HG03039 (cell line): ENCODE measurements around the gene NPY2R.

Source experiments
- ATAC-seq: cut with Tn5 transposase; IDR thresholded peaks from one replicate; pipeline ENCODE4 v1.9.1; 2021; ENCODE audit warnings: mild to moderate bottlenecking, moderate library complexity; ENCODE audit not compliant: unreplicated experiment

Gene NPY2R, protein sequence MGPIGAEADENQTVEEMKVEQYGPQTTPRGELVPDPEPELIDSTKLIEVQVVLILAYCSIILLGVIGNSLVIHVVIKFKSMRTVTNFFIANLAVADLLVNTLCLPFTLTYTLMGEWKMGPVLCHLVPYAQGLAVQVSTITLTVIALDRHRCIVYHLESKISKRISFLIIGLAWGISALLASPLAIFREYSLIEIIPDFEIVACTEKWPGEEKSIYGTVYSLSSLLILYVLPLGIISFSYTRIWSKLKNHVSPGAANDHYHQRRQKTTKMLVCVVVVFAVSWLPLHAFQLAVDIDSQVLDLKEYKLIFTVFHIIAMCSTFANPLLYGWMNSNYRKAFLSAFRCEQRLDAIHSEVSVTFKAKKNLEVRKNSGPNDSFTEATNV

DNA sequence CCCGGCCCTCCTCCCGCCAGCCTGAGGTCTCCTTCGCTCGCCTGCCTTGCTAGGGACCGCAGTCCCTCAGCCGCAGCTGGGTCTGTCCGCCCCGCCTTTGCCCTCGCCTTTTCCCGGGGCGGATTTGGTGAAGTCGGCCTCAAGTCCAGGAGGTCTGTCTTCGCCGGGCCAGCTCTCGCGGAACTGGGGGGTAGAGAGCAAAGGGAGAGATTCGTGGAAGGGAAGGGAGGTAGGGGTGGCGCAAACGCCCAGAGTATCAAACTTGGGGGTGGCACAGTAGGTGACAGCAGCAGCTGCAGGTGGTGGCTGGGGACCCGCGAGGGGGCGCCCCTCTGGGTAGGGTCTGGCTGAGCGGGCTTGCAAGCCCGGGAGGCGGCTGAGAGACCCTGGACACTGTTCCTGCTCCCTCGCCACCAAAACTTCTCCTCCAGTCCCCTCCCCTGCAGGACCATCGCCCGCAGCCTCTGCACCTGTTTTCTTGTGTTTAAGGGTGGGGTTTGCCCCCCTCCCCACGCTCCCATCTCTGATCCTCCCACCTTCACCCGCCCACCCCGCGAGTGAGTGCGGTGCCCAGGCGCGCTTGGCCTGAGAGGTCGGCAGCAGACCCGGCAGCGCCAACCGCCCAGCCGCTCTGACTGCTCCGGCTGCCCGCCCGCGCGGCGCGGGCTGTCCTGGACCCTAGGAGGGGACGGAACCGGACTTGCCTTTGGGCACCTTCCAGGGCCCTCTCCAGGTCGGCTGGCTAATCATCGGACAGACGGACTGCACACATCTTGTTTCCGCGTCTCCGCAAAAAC is at the start of gene NPY2R:
TSS of gene NPY2R (plus strand) at position 379 of the 797 bp plus-strand sequence. CDS start 5,304 bp downstream, outside the sequence.
- no peak for ATAC-seq

DNA sequence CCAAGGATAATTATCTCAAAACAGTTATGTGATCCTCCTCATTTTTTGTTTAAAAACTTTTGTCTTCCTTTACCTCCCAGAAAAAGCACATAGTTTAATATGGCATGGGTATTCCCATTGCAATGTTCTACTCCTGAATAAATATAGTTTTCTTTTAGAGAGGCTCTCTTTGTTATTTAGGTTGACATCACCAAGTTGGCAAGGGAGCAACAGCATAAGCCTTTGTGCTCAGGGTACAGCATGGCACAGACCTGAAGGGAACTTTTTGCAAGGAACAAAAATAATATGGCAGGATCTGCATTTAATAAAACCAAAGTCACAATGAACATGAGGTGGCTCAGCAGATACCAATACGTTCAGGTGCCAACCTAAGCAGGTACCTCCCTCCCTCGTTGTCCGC is 47.1 kb upstream of the NPY2R start:
- no peak for ATAC-seq

DNA sequence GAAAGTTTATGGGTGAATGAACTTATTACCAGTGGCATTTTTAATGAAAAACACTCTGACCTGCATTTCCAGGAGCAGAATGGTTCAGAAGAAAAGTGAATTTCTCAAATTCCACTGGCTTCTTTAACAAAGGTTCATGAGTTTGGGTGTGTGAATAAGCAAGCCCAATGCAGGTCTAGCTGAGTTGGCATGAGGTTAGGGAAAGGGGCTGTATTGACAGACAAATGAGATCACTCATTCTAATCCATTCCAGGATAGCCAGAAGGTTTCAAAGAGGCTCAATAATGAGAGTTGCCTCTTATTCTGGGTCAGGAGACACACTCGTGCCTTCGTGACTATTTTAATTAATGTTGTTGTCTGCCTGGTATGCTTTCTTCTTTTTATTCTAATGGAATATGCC is 43.7 kb upstream of the NPY2R start:
- no peak for ATAC-seq

DNA sequence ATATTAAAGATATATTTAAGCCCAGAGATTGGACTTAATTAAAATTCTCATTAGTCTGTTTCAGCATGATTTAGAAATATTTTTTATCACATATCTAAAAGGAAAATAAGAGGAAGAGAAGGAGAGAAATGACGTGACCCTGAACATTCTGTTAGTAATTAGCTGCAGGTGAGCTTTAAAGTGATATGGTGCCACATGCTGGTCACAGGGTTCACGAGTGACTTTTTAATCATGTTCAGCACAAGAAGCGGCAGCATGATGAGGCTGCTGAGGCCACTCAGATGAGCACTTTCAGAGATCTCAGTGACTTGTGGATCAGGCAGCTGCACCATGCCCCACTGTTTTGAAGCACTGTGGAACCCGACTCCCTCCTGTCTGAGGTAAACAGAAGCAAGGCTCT is 37.9 kb upstream of the NPY2R start:
- no peak for ATAC-seq

DNA sequence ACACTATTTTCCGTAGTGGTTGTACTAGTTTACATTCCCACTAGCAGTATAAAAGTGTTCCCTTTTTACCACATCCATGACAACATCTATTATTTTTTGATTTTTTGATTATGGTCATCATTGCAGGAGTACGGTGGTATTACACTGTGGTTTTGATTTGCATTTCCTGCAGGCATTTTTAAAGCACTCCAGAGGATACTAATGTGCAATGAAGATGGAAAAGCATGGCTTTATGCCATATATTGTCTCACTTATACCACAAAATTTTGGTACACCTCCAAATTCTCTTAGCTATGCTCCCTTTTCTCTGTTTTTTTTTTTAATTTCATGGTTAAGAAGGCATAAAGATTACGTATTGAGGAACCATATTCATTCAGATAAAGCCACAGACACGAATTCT is 35.1 kb upstream of the NPY2R start:
- no peak for ATAC-seq

DNA sequence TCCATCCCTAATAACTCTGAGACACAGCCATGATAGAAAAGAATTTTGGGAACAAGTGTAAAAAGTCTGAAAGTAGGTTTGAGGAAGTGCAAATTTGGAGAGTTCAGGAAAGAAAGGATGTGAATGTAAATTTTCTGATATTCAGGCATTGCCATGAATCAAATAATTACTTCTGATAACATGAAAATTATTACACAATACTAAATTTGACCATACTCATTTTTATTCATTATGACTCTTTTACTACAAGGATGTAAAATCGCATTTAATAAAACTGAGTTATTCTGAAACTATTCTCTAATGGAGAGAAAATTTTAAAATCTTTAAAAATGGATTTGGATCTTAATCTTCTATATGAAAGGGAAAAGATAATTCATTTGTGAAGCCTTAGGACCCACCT is 33.8 kb upstream of the NPY2R start:
- ATAC-seq = no peak

DNA sequence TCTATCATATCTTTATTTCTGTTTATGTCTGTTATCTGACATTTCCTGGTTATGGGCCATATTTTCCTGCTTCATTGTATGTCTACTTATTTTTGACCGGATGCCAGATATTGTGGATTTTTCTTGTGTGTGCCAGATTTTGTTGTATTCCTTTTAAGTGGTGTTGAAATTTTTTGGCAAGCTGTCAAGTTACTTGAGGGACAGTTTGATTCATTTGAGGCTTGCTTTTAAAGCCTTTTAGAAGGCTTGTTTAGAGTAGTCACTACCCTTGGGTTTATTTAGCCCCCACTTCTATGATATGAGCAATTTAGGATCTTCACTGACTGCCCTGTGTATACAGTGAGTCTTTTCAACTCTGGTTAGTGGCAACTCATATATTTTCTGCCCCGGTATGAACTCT is 29.2 kb upstream of the NPY2R start:
- no peak for ATAC-seq

DNA sequence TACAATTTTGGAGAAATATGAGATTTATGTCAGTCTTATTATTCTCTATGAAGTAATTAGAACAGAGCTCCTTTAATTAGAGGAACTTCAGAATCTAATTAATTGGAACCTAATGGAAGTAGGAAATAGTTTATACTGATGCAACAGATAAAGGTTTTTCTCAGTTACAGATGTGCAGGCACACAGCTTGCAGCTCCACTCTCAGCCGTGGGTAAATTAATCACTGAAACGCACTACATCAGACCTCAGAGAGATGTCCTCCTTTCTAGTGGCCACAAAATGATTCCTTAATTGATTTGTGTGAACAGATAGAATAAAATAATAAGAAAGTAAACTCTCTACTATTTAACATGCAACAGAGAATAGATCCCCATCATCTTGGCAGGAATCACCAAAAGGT is 21.5 kb upstream of the NPY2R start:
- ATAC-seq = no peak

DNA sequence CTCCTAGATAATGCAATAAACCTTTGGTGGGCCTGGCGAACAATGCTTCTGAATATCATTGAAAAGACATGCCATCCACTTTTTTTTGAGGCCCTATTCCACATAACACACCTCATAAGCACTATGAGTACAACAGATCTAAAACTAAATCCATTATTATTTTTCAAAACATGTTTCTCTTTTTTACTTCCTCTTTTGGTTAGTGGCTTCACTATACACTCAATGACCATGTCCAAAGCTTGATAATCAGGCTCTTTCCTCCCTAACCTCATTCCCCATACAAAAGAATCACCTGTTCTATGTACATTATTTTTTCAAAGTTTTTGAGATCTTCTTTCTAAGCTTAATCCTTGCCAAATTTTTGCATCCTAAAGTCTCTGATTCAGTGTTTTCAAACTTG is 20.4 kb upstream of the NPY2R start:
- ATAC-seq = no peak

DNA sequence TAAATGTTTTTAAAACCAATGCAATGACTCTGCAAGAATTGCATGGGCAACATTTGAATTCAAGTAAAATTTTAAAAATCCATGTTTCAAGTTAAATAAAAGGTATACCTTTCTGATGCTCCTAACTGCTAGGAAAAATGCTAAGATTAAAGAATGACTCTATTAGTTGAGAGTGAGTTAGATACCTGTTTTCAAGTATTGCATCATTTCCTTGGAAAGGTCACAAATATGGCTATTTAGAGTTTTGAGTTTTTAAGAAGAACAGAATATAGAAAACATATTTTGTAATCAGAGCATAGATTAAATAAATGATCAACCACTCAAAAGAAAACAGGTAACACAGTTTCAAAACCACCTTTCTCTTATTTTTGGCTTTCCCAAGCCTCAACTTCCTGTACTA is 18.3 kb upstream of the NPY2R start:
- no peak for ATAC-seq

DNA sequence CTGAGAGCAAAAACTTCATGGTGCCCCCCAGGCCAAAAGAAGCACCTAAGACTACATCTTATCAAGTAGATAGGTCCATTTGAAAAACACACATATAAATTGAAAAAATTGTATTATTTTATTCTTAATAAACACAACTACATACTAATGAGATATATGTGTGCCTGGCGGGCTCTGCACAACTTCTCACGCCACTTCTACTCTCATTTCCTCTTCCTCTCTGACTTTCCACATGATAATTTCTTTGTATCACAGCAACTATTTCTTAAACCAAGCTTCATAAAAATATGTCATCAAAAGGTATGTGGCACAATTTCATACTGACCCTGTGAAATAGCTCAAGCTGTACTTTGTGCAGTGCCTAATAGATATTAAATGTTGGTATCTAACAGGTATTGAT is 10.7 kb upstream of the NPY2R start:
- no peak for ATAC-seq

DNA sequence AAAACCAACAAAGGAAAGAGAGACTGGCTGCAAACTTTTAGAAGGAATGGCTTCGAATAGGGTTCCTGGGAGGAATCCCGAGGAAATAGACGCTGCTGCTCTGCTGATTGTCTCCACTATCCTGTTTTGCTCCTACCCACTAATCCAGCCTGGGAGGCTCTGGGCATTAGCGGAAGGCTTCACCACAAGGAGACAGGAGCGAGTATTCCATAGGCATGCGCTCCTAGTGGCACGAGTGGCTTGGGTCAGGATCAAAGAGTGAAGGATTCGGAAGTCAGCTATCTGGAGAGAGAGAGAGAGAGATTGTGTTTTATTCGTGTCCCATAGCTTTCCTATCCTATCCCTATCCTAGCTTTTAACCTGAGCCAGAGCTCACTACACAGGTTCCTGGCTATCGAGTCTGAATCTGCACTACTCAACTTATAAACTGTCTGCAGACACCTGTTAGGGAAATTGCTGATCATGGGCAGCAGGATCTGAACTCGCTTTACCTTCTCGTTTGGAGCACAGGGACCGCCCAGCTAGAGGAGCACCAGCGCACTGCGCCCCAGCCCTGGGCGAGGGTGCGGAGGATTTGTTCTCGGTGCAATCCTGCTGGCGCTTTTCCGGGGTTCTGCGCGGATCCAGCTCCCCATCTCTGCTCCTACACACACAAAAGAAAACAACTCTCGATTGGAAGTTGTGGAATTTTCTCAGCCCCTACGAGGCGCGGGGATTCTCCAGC is 740 bp upstream of the NPY2R start:
- ATAC-seq = no peak

DNA sequence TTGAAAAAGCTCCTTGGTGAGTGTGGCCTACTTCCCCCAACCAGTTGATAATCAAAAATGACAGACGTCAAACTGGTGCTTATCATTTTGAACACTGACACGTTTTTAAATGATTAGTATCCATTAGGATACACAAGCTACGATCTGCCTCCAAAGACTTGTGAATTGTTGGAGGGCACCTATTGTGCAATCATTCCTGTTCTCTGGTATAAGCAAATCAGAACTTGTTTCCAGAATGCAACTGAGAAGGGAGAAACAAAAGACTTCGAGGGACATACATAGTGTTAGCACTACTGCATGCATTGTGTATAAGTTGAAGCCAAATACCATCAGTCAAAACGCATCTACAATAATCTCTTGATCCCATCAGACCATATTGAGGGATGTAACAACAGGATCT is 11.6 kb downstream of the NPY2R start:
- ATAC-seq = no peak

DNA sequence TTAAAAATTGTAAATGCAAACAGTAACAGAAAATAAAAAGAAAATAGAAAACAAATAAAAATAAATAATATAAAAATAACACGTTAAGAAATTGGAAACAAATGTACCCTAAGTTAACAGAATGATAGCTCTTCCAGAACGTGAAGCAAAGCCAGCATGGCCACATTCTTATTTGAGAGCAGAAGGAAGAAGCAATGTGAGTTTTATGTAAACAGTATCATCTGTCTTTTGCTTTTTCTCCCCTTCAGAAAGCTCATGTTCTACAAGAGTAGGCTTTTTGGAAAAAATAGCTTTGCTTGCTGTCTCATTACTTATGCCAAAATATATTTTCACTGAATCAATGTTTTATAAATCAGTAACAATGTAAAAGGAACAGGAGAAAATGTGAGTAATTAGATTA is 18.7 kb downstream of the NPY2R start:
- no peak for ATAC-seq

DNA sequence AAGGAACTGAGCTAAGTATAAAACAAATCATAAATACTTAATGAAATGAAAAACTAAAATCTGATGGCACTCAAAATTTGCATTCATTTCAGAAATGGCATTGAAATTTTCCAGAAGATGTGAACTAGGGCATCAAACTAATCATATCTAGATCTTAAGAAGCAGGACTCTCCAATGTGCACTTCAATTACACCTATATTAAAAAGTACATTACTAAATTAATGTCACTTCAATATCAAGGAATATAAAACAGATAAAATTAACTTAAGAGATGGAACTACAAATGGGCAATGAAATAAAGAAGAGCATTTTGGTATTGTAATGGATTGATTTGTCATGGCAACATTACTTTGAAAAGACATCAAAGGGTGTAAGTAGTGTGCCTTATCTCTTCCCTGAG is 20.3 kb downstream of the NPY2R start:
- ATAC-seq = no peak

DNA sequence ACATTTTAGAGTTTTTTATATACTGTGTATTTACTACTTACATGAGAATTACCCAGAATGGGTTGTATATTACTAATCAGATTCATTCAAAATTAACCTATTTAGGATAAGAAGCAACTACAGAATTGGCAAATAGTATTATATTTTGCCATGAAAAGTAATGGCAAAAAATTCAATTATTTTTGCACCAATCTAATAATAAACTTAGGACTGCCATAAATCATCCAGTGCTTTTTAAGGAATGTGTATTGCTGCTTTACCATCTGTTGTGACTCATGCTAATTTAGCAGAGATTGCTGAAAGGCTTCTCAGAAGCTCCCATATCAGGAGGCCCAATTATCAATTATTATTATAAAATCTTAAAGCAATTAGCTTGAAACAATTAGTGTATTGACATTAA is 24.0 kb downstream of the NPY2R start:
- ATAC-seq = no peak

DNA sequence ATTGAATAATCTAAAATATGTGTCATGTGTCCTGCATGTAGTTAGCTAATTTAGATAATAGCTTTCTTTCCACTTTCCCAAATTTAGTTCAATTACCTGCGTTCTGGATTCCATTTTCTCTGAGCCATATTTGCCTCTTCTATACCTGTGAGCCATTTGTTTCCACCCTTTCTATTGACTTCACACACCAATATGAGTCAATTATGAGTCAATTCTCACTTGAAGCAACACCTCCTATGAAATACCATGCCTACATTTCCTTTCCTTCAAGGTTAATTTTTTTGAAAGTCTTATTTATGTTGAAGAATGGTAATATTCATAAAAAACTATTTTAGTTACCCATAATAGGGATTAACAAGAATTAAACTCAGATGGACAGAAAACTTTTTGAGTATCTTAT is 25.8 kb downstream of the NPY2R start:
- no peak for ATAC-seq

DNA sequence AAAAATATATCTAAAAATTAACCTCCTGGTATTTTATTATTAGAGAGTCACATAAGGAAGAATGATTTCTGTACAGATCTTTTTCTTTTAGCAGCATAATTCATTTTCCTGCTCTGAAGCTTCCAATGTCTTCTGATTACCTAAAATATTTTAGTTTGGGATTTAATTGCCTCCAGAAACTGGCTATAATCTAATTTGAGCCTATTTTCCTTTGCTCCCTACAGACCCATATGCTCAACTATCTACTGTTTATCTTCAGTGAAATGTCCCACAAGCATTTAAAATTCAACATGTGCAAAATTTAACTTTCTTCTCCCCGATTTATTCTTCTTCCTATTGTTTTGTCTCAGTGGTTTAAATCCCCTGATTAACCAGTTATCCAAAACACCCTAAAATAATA is 29.1 kb downstream of the NPY2R start:
- ATAC-seq = no peak

DNA sequence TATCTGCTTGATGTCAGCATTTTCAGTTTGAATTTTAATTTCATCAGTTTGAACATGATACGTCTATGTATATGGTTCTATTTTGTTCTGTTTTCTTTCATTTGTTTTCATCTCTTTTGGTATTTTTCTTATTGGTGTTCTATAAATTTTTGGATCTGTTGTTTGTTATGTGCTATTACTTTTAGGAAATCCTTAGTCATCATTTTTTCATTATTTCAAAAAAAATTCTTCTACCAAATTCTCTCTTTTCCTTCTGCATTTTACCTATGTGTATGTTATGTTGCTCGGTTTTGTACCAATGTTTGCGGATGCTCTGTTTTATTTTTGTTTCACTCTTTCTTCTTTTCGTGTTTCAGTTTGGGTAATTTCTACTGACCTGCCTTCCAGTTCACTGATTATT is 32.8 kb downstream of the NPY2R start:
- no peak for ATAC-seq

DNA sequence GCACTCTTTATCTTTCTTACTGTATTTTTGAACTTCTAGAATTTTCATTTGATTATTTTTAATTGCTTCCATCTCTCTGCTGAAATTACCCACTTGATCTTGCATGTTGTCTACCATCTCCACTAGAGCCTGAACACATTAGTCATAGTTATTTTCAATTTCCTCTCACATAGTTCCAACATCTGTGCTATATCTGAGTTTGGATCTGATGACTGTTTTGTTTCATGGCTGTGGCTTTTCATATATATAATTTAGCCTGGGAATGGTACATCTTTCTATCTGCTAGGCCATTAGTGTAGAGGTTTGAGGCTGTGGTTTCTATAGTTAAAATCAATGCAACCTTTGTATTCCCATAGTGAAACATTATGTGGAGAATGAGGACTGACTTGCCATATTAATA is 33.2 kb downstream of the NPY2R start:
- ATAC-seq = no peak

DNA sequence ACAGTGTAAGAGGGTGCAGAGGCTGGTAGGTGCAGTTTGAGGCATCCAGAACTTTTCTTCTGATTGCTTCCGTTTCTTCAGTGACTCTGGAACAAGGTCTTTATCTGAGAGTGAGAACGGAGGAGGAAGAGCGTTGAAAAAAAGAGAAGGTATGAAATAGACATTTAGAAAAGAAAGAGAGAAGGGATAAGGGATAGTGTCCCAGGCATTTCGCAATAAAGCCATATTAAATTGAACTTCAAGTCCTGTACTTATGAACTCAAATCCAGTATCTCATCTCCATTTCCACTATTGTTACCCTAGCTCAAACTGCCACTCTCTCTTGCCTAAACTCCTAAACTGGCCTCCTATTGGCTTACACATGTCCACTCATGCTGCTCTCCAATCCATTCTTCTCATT is 36.7 kb downstream of the NPY2R start:
- ATAC-seq = no peak
